Activated naive CD4-positive, alpha-beta T cell treated with Interleukin-2 at 50 U/mL for 16 hours (primary cell): Measurements from ENCODE around the gene MED13L.

Experiments
- DNase-seq: peaks from one replicate; pipeline ENCODE4 v3.0.0-alpha.2; 2020

Gene MED13L

GRCh38 chr12:116209503-116209902 lies 68.0 kb downstream of the MED13L start:
- no peak for DNase-seq

DNA sequence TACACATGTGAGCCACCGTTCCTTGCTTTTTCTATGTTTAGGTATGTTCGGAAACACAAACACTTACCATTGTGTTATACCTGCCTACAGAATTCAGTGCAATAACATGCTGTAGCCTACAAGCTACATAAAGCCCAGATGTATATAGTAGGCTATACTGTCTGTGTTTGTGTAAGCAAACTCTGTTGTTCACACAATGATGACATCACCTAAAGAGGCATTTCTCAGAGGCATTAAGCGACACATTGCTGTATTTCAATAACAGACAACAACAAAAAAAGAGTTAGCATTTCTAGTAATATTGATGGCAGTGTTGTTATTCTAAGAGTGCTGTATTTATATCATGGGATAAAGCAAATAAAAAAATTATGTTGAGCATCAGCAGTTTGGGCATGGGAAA lies 70.2 kb downstream of the MED13L start:
- DNase-seq, result no peak

DNA sequence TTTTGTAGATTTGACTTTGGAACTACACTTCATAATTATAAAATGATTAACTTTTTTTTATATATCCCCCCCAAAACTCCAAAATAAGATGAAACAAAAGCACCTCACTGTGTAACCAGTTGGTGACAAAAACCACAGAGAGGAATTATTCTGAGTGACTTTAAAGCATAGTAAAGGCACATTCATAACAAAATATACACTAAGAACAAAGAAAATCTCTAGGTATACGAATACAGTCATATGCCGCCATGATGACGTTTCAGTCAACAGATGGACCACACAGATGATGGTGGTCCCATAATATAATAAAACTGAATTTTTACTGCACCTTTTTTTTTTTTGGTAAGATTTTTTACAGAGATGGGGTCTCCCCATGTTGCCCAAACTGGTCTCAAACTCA lies 70.7 kb downstream of the MED13L start:
- no peak for DNase-seq

DNA sequence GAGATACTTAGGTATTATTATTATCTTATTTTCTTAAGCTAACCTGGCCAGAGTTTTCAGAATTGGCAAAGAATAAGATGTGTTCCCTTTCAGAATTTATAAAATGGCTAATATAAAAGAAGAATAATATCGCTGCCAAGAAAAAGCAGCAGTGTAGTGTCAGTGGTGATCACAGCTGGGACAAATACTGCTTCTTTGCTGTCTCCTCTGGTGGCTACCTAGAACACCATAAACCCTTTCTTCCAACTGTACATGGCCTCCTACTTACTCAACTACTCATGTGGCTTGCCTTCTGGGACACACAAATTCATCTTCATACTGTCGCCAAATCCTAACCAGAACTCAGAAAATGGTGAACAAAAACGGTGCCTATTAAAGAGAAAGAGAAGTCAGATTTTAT lies 72.7 kb downstream of the MED13L start:
- DNase-seq, result no peak

GRCh38 chr12:116204169-116204568 lies 73.3 kb downstream of the MED13L start:
- DNase-seq, result no peak

DNA sequence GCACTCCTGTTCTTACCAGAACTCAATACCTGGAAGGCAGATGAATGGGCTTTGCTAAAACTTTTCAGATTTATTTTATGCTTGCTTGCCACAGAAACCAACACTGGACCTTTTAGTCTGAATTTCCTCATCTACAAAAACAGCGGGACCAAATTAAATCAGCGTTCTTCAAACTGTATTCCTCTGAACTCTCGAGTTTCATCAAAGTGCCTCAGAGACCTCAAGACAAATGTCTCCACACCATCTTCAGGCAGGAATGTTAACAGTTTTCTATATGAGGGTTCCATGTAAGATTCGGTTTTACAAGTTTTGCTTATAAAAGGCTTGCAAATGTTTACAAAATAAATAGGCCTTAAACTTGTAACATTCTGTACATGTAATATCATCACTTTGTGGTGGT lies 74.6 kb downstream of the MED13L start:
- DNase-seq, result no peak

DNA sequence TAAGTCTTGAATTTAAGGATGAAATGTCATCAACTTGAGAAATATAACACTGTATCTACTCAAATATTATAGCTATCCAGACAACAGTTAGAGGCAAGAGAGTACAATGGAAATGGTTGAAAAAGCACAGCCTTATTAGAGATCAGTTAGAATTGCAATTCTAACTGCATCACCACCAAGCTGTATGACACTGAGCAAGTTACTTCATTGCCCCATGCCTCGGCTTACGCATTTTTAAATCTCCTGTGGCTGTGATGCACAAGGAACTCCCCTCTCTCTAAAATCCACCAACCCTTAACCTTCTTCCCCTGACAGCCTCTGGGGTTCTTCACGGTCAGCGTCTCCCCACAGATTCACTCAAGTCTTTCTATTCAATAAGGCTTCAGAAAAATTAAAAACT lies 75.1 kb downstream of the MED13L start:
- no peak for DNase-seq

DNA sequence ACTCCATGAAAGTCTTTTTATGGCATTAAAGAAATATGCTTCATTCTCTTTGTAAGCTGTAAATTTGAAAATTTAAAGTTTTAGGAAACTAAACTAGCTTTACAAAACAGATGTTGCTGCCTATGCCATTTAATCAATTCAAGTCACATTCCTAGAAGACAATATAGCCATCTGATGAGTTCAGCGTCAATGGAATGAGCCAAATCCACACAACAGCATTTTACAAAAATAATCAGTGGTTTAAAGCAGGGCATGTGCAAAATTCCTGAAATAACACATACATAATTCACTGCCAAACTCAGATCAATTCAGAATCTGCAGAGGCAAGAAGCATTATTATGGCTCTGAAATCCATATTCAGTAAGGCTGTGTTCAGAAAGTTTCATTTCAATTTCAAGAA lies 75.6 kb downstream of the MED13L start:
- DNase-seq, result no peak

DNA sequence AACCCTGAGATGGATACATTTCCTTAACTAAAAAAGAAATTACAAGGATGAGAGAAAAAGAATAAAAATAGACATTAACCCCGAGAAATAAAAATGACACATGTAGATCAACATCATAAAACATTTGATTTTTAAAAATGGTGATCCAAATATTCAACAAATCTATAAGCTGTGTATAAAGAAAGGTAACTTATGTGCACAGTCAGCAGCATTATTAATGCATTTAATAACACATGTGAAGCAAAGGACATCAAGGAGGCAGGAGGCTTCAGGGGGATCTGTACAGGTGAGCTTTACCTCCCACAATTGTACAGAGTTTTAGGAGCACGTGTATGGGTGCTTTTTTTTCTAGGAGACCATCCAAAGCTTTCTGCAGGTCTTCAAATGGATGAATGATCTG lies 76.1 kb downstream of the MED13L start:
- no peak for DNase-seq

- DNase-seq, result no peak
These were observed 76.7 kb downstream of the MED13L start for GRCh38 chr12:116200812-116201211.

DNA sequence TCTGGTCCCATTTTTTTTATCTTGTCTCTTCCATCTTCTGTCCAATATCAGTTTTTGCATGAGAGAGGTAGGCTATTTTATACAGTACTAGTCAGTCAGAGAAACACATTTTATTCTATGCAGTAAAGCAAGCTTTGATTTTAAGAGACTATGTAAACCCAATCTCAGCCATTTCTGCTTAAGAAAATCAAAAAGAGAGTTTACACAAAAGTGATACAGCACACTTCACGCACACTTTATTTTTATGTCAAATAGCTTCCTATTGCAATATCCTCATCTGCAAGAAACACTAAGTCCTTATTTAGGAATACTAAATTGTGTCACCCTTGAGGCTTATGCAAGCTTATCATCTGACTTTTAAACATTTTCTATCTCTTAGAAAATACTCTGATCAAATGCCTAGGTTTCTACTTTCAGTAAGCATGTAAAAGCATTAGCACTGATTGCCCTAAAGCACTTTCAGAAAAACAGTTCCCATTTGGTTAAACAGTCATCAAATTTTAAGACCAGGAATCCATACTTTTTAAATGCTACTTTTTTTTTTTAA lies 78.3 kb downstream of the MED13L start:
- no peak for DNase-seq

DNA sequence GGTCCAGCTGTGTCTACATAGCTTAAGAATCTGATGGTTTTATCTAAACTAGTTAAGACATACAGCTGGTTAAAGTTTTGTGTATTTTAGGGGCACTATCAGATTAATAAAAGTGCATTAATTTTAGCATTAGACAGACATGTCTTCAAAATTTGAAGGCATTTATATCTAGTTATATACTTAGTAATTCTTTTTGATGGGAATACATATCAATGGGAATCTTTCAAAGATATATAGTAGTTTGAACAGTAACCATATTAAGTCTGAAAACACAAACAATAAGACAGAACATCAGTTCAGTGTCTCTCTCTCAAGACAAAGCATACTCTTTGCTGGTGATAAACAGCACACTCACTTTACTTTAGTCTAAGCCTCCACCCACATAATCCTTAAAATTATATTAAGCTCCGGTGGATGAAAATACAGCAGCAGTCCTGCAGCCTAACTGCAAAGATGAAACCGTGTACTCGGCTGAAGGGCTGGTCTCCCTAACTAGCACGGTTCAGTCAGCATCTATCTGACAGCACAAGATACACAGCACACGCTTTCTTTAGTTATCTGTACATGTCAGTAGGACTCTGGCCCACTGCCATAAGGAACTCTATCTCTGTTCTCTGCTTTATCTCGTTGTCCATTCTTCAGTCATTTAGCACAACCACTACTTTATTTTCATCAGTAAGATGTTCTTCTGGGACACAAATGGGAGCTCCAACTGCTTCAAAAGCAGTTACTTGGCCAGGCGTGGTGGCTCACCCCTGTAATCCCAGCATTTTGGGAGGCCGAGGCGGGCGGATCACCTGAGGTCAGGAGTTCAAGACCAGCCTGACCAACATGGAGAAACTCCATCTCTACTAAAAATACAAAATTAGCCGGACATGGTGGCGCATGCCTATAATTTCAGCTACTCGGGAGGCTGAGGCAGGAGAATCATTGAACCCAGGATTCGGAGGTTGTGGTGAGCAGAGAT lies 80.5 kb downstream of the MED13L start:
- no peak for DNase-seq

GRCh38 chr12:116196226-116196625 lies 81.3 kb downstream of the MED13L start:
- no peak for DNase-seq

- peak; percentile 55 for DNase-seq
These were observed 82.5 kb downstream of the MED13L start for GRCh38 chr12:116194935-116195431.

- no peak for DNase-seq
These were observed 87.8 kb downstream of the MED13L start for GRCh38 chr12:116189692-116190091.

- no peak for DNase-seq
These were observed 88.9 kb downstream of the MED13L start for GRCh38 chr12:116188581-116188980.

DNA sequence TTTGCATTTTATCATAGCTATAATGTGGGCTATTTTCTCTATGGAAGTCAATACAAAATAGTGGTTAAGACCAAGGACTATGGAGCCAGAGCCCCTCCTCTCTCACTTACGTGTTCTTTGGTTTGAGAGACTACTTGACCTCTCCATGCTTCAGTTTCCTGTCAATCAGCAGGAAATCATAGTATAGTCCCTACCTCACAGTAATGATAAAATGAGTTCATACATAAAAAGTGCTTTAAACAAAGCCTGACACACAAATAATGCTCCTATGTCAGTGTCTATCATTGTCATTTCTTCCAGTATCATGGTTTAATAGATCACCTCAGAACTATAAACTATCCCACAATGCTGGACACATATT lies 90.4 kb downstream of the MED13L start:
- no peak for DNase-seq

DNA sequence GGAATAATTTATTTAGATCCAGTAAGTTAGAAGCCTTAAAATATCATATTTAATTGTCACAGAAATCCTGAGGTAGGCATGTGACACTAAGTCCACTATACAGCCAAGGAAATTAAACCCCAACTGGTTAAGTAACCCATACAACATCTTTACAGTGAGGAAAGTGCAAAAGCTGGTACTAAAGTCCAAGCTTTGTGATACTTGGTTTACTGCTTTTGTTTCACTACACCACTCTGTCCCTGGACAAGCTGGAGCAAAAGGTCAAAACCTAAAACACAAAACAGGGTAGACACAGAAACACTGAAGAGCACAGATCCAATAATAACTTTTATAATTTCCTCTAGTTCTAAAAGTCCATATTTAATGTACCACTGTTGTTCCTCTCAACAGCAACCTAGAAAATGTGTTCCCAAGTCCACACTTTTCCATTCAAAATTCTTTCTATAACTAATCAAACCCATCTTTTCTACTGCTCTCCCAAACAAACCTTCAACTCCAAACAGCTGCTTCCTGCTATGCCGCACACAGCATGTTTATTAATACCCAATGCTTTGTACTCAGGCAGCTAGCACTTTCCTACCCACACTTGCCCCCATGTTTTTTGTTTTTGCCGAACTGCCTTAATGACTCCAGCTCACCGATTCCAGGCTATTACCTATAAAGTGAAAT lies 90.9 kb downstream of the MED13L start:
- DNase-seq, result no peak

GRCh38 chr12:116184763-116185162 lies 92.7 kb downstream of the MED13L start:
- no peak for DNase-seq

DNA sequence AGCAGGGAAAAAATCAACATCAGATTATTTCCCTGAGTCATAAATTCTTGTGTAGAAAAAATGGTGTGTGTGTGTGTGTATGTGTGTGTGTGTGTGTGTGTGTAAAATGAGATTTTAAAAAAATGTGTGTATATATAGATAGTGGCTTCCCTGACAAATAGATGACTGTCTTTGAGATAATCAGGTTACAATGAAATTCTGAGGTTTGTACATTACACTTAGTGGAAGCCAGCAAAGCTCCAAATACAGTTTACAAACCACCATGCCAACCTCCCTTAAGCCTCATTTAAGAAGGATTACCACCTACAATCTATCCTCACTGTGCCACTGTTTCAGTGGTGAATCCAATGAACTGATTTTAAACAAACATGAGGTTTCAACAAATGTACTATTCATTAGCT lies 93.8 kb downstream of the MED13L start:
- no peak for DNase-seq

- no peak for DNase-seq
These were observed 95.0 kb downstream of the MED13L start for GRCh38 chr12:116182359-116183063.

DNA sequence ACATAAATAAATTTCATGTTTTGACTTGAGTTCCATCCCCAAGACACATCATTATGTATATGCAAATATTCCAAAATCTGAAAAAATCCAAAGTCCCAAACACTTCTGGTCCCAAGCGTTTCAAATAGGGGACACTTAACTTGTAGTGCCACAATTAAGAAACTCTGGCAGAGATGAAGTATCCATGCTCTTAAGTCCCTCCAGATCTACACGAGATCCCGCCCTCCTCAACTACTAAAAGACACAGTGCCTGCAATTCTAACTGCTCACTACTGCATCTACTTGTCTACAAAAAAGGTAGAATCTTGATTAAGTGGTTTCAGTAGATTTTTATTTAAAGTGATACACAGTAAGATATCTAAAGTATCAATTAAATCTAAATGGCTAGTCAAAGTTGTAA lies 97.0 kb downstream of the MED13L start:
- no peak for DNase-seq

DNA sequence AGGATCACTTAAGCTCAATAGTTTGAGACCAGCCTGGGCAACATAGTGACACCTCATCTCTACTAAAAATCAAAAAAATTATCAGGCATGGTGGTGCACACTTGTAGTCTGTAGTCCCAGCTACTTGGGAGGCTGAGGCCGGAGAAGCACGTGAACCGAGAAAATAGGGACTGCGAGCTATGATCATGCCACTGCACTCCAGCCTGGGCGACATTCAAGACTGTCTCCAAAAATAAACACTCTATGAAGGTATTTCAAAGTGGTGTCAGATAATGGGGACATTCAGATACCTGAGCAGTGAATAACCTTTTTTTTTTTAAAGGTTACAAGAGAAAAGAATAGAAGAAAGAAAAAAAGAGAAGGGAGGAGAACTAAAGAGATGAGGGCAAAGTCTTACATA lies 98.1 kb downstream of the MED13L start:
- DNase-seq, result no peak
